Measurements from ENCODE around the gene CRX. TPM values are rescaled to one million over a fixed set of nuclear protein-coding genes. Genes with fewer than 3 reads are reported as not detected.
"Not testable (repeated sequence)": the region's sequence is repeated elsewhere in the genome, so short reads cannot be mapped to it uniquely, and the experiment has no call there.

The CRX gene
- polyA plus RNA-seq (2013, experiment 1 of 2), result not detected
- not detected for polyA plus RNA-seq (2013, experiment 2 of 2)

DNA sequence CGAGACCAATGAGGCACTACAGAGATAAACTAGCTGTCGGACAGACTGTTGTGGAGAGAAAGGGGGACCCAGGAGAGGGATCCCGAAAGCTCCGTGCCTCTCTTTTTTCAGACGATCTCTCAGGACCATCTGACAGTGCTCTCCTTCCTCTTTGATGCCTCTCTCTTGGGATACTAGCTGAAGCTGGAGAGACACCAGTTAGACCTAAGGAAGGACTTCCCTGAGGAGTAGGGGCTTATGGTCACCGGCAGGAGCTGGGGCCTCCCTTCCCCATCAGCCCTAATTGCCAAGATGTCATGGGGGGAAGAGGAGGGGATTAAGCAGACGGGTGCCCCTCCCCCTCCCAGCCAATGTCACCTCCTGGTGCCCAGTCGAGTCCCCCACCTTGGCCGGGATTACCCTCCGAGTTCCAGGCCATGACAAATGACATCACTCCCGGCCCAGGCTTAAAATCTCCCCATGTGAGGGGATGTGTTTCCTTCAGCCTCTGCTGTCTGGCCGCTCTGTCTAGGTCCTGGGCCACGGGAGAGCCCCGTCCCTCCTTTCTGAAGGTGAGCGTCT, at the start of gene CRX:
TSS of gene CRX (plus strand) at position 478 of the 561 bp plus-strand sequence. CDS start 12,507 bp downstream, outside the sequence.
- Histone ChIP-seq H3K4me3 (ENCODE audit: extremely low read depth, insufficient read depth, low read length, poor library complexity, severe bottlenecking) (no peak within 1 kb of the TSS), H3K27ac (ENCODE audit: low read depth, low read length, severe bottlenecking) (no peak within 1 kb of the TSS), H3K9me3 (ENCODE audit: control insufficient read depth, low read length) (peaks cover under 1% of the 10 kb centered on the region), H3K36me3 (ENCODE audit: control insufficient read depth, insufficient read depth, low read length) (no peaks in the 10 kb centered on the region), H3K4me1 (ENCODE audit: control insufficient read depth, insufficient read depth, low read length, poor library complexity, severe bottlenecking) (peaks cover 5% of the 10 kb centered on the region)
- 77 to 83% methylated on average over 5 to 7 of the region's 15 CpGs for WGBS, 2 experiments (ENCODE audit: insufficient coverage in 2 of 2)

DNA sequence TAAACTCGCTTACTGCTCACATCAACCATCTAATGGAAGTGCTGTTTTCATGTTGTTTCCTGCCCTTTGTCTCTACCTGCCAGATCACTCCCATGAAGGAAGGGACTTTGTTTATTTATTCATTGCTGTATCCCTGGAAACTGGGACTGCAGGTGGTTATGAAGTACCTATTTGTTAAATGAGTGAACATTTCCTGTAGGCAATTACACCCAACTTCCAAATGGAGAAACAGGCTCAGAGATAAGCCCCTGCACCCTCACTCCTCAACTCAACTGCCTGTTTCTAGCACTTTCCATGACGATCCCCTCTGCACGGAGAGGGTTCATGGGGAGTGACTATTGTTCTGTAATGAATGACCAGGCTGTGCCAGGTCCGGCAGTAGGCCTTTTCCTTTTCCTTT, 45.2 kb upstream of the CRX start:
- Histone ChIP-seq H3K4me3 (ENCODE audit: extremely low read depth, insufficient read depth, low read length, poor library complexity, severe bottlenecking) (no peak overlapping the region), H3K27ac (ENCODE audit: low read depth, low read length, severe bottlenecking) (peak overlapping the region; percentile 84), H3K9me3 (ENCODE audit: control insufficient read depth, low read length) (no peaks in the 10 kb centered on the region), H3K4me1 (ENCODE audit: control insufficient read depth, insufficient read depth, low read length, poor library complexity, severe bottlenecking) (peaks cover 10% of the 10 kb centered on the region), H3K36me3 (ENCODE audit: control insufficient read depth, insufficient read depth, low read length) (peaks cover 16% of the 10 kb centered on the region)
- WGBS, 2 experiments (ENCODE audit: insufficient coverage in 2 of 2), result 83% methylated on average over 1 of the region's 4 CpGs; no CpG with 5 or more reads in 1 of the 2 experiments

DNA sequence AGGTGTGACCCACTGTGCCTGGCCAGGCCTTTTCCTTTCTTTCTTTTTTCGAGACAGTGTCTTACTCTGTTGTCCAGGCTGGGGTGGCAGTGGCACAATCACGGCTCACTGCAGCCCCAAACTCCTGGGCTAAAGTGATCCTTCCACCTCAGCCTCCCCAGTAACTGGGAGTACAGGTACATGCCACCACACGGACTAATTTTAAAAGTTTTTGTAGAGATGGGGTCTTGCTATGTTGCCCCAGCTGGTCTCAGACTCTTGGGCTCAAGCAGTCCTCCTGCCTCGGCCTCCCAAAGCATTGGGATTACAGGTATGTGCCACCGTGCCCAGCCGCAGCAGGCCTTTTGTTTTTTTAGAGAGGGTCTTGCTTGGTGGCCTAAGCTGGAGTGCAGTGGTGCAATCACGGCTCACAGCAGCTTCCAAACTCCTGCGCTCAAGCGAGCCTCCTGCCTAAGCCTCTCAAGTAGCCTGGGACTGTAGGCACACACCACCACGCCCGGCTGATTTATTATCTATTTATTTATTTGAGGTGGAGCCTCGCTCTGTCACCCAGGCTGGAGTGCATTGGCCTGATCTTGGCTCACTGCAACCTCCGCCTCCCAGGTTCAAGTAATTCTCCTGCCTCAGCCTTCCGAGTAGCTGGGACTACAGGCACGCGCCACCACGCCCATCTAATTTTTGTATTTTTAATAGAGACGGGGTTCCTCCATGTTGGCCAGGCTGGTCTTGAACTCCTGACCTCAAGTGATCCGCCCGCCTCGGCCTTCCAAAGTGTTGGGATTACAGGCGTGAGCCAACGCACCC, 44.3 kb upstream of the CRX start:
- not testable (repeated sequence) for H3K27ac ChIP-seq (ENCODE audit: low read depth, low read length, severe bottlenecking); H3K9me3 ChIP-seq (ENCODE audit: control insufficient read depth, low read length)
- WGBS, 2 experiments (ENCODE audit: insufficient coverage in 2 of 2), result 90% methylated on average over 10 to 17 of the region's 23 CpGs
- H3K36me3 ChIP-seq (ENCODE audit: control insufficient read depth, insufficient read depth, low read length), result peaks cover 25% of the 10 kb centered on the region
- H3K4me1 ChIP-seq (ENCODE audit: control insufficient read depth, insufficient read depth, low read length, poor library complexity, severe bottlenecking), result peaks cover 10% of the 10 kb centered on the region
- H3K4me3 ChIP-seq (ENCODE audit: extremely low read depth, insufficient read depth, low read length, poor library complexity, severe bottlenecking), result peak overlapping the region; percentile 86

DNA sequence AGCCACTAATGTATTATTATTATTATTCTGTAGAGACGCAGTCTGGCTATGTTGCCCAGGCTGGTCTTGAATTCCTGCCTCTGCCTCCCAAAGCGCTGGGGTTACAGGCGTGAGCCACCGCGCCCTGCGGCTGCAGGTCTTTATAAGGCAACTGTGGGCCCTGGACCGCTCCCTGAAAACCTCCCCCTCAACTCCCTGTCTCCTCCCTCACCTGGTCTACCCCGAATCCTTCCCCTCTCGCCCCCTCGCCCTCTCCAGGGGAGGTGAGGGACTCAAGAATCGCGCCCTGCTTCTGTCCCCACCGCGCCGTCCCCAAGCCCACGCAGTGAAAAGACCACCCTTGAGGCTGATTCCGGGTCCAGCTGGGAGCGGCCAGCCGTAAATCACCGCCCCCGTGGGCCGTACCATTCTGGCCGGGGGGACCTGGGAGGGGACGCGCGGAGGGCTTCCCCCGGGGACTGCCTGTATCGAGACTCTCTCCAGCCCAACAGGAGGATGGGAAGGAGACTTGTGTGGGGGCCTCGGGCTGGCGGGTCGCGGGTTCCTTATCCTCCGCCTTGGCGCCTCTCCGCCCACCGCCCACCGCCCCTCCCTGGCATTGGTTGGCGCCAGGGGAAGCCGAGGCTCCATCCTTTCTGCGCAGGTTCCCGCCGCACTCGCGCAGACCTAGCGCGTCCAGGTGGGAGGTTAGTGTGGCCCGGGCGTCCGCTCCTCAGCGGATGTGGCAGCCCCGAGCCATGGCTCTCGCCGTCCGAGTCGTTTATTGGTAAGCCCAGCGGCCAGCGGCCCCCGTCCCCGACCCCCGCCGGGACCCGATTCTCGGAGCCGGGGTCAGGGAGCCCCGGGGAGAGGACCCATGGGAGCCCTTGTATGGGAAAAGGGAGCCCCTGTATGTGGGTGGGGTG, 43.4 kb upstream of the CRX start, which contains the start of gene SELENOW:
TSS of gene SELENOW (plus strand) at position 655 of the 905 bp plus-strand sequence. CDS start at position 738, 83 bp downstream.
- 1% methylated on average over 40 to 49 of the region's 65 CpGs for WGBS, 2 experiments (ENCODE audit: insufficient coverage in 2 of 2)
- Histone ChIP-seq H3K27ac (ENCODE audit: low read depth, low read length, severe bottlenecking) (peak within 1 kb of the TSS; percentile 100), H3K4me3 (ENCODE audit: extremely low read depth, insufficient read depth, low read length, poor library complexity, severe bottlenecking) (peak within 1 kb of the TSS; percentile 86), H3K4me1 (ENCODE audit: control insufficient read depth, insufficient read depth, low read length, poor library complexity, severe bottlenecking) (peaks cover 10% of the 10 kb centered on the region), H3K36me3 (ENCODE audit: control insufficient read depth, insufficient read depth, low read length) (peaks cover 33% of the 10 kb centered on the region), H3K9me3 (ENCODE audit: control insufficient read depth, low read length) (no peaks in the 10 kb centered on the region)

DNA sequence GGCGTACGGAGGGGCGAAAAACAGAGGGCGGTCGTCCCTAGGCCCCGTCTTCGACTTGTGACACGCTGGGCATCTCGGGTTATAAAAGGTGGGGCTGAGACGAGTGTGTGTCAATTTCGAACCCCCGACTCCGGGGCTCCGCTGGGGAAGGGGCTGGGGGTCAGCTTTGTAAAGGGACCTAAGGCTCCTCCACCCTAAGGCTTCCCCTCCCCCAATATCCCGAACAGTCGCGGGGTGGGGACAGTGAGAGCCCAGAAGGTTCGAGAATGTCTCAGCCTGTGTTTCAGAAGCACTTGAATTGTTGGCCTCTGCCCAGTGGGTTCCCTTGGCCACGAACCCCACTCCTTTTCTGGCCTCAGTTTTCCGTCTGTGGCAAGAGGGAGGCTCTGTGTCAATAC, 42.8 kb upstream of the CRX start:
- H3K4me1 ChIP-seq (ENCODE audit: control insufficient read depth, insufficient read depth, low read length, poor library complexity, severe bottlenecking), result peaks cover 10% of the 10 kb centered on the region
- peak overlapping the region; percentile 86 for H3K4me3 ChIP-seq (ENCODE audit: extremely low read depth, insufficient read depth, low read length, poor library complexity, severe bottlenecking)
- H3K27ac ChIP-seq (ENCODE audit: low read depth, low read length, severe bottlenecking), result no peak overlapping the region
- WGBS, 2 experiments (ENCODE audit: insufficient coverage in 2 of 2), result 0% methylated on average over 11 to 12 of the region's 20 CpGs
- peaks cover 40% of the 10 kb centered on the region for H3K36me3 ChIP-seq (ENCODE audit: control insufficient read depth, insufficient read depth, low read length)
- H3K9me3 ChIP-seq (ENCODE audit: control insufficient read depth, low read length), result no peaks in the 10 kb centered on the region

DNA sequence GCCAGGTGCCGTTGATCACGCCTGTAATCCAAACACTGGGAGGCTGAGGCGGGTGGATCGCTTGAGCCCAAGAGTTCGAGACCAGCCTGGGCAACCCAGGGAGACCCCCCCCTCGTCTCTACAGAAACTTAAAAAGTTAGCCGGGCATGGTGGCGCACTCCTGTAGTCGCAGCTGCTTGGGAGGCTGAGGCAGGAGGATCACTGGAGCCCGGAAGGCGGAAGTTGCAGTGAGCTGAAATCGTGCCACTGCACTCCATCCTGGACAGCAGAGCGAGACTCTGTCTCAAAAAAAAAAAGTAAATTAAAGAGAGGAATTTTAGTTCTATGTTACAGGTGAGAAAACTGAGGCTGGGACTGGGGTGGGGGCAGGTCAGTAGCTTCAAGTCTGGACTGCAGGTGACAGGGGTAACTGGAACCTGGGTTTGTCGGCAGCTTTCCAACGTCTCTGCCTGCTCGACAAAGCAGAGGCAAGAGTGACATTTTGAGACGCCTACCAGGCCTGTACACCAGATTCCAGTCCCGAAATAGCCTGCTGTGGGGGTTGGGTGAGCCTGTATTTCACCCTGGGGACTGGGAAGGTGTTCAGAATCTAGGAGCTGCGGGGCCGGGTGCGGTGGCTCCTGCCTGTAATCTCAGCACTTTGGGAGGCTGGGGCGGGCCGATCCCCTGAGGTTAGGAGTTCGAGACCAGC, 42.1 kb upstream of the CRX start:
- Histone ChIP-seq H3K4me1 (ENCODE audit: control insufficient read depth, insufficient read depth, low read length, poor library complexity, severe bottlenecking) (peaks cover 5% of the 10 kb centered on the region), H3K9me3 (ENCODE audit: control insufficient read depth, low read length) (no peaks in the 10 kb centered on the region), H3K36me3 (ENCODE audit: control insufficient read depth, insufficient read depth, low read length) (peaks cover 47% of the 10 kb centered on the region), H3K27ac (ENCODE audit: low read depth, low read length, severe bottlenecking) (peak overlapping the region; percentile 57), H3K4me3 (ENCODE audit: extremely low read depth, insufficient read depth, low read length, poor library complexity, severe bottlenecking) (peak overlapping the region; percentile 86)
- WGBS, 2 experiments (ENCODE audit: insufficient coverage in 2 of 2), result 79 to 81% methylated on average over 23 to 24 of the region's 24 CpGs

DNA sequence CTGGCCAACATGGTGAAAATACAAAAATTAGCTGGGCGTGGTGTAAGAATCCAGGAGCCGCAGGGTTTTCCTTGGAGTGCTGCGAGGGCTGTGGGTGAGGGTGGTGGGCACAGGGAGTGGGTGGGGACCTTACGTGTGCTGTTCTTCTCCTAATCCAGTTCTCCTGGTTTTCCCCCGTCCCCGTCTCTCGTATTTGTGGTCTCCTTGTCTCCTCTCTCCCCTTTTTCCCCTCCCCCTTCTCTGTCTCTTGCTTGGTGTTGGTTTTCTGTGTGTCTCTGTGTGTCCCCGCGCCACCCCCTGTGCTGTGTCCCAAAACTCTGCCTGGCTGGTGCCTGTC, 41.6 kb upstream of the CRX start:
- Histone ChIP-seq H3K4me1 (ENCODE audit: control insufficient read depth, insufficient read depth, low read length, poor library complexity, severe bottlenecking) (peaks cover 5% of the 10 kb centered on the region), H3K9me3 (ENCODE audit: control insufficient read depth, low read length) (no peaks in the 10 kb centered on the region), H3K27ac (ENCODE audit: low read depth, low read length, severe bottlenecking) (no peak overlapping the region), H3K36me3 (ENCODE audit: control insufficient read depth, insufficient read depth, low read length) (peaks cover 52% of the 10 kb centered on the region), H3K4me3 (ENCODE audit: extremely low read depth, insufficient read depth, low read length, poor library complexity, severe bottlenecking) (peak overlapping the region; percentile 86)
- WGBS, 2 experiments (ENCODE audit: insufficient coverage in 2 of 2), result 90 to 98% methylated on average over 4 to 5 of the region's 9 CpGs

DNA sequence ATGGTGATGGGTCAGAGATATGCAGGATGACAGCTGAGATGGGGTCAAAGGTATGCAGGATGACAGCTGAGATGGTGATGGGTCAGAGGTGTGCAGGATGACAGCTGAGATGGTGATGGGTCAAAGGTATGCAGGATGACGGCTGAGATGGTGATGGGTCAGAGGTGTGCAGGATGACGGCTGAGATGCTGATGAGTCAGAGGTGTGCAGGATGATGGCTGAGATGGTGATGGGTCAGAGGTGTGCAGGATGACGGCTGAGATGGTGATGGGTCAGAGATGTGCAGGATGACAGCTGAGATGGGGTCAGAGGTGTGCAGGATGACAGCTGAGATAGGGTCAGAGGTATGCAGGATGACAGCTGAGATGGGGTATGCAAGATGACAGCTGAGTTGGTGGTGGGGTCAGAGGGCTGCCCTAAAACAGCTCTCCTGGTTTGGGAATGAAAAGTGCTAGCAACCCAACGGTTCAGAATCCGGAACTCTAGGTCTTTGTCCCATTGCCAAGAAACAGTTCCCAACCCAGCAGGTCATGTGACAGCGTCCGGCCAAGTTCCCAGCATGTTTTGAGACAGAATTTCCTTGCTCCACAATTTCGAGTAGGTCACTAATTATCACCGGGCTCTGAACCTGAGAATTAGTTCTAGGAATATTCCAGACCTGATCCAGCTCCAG, 40.0 kb upstream of the CRX start:
- H3K4me1 ChIP-seq (ENCODE audit: control insufficient read depth, insufficient read depth, low read length, poor library complexity, severe bottlenecking), result peaks cover 1% of the 10 kb centered on the region
- 97 to 98% methylated on average over 9 of the region's 9 CpGs for WGBS, 2 experiments (ENCODE audit: insufficient coverage in 2 of 2)
- H3K9me3 ChIP-seq (ENCODE audit: control insufficient read depth, low read length), result no peaks in the 10 kb centered on the region
- H3K27ac ChIP-seq (ENCODE audit: low read depth, low read length, severe bottlenecking), result no peak overlapping the region
- peaks cover 62% of the 10 kb centered on the region for H3K36me3 ChIP-seq (ENCODE audit: control insufficient read depth, insufficient read depth, low read length)
- H3K4me3 ChIP-seq (ENCODE audit: extremely low read depth, insufficient read depth, low read length, poor library complexity, severe bottlenecking), result no peak overlapping the region

DNA sequence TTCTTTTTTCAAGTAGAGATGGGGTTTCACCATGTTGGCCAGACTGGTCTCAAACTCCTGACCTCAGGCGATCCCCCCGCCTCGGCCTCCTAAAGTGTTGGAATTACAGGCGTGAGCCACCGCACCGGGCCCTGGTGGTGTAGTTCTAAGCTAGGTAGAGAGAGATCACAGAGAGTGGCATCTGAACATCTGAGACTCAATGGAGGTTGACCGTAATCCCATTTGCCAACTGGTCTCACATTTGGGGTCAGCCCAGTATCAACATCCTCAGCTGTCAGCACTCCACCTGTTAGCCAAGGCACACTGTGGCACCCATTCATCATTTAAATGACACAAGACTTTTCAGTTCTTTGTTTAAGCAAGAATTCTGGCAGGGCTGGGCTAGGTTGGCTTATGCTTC, 35.2 kb upstream of the CRX start:
- Histone ChIP-seq H3K4me3 (ENCODE audit: extremely low read depth, insufficient read depth, low read length, poor library complexity, severe bottlenecking) (no peak overlapping the region), H3K36me3 (ENCODE audit: control insufficient read depth, insufficient read depth, low read length) (peaks cover 49% of the 10 kb centered on the region), H3K27ac (ENCODE audit: low read depth, low read length, severe bottlenecking) (peak overlapping the region; percentile 16), H3K4me1 (ENCODE audit: control insufficient read depth, insufficient read depth, low read length, poor library complexity, severe bottlenecking) (no peaks in the 10 kb centered on the region), H3K9me3 (ENCODE audit: control insufficient read depth, low read length) (no peaks in the 10 kb centered on the region)
- WGBS, 2 experiments (ENCODE audit: insufficient coverage in 2 of 2), result 92 to 98% methylated on average over 7 of the region's 7 CpGs

DNA sequence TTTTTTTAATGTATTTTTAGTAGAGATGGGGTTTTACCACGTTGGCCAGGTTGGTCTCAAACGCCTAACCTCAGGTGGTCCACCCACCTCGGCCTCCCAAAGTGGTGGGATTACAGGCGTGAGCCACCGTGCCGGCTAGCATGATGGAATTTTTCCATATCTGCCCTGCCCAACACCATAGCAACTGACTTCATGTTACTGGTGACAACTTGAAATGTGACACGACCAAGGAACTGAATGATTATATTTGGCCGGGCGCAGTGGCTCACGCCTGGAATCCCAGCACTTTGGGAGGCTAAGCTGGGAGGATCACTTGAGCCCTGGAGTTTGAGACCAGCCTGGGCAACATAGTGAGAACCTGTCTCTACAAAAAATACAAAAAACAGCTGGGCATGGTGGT, 34.4 kb upstream of the CRX start:
- H3K4me3 ChIP-seq (ENCODE audit: extremely low read depth, insufficient read depth, low read length, poor library complexity, severe bottlenecking); H3K27ac ChIP-seq (ENCODE audit: low read depth, low read length, severe bottlenecking); H3K9me3 ChIP-seq (ENCODE audit: control insufficient read depth, low read length); H3K4me1 ChIP-seq (ENCODE audit: control insufficient read depth, insufficient read depth, low read length, poor library complexity, severe bottlenecking): not testable (repeated sequence)
- peaks cover 41% of the 10 kb centered on the region for H3K36me3 ChIP-seq (ENCODE audit: control insufficient read depth, insufficient read depth, low read length)
- 90 to 91% methylated on average over 10 of the region's 10 CpGs for WGBS, 2 experiments (ENCODE audit: insufficient coverage in 2 of 2)

Measured in mesodermal cell (in vitro differentiated cells).